ENCODE data around the gene URI1. TPM values are rescaled to one million over a fixed set of nuclear protein-coding genes. Genes with fewer than 3 reads are reported as not detected.

URI1 gene
- total RNA-seq, 1 donor from 2014 or later, result 42.0 TPM

DNA sequence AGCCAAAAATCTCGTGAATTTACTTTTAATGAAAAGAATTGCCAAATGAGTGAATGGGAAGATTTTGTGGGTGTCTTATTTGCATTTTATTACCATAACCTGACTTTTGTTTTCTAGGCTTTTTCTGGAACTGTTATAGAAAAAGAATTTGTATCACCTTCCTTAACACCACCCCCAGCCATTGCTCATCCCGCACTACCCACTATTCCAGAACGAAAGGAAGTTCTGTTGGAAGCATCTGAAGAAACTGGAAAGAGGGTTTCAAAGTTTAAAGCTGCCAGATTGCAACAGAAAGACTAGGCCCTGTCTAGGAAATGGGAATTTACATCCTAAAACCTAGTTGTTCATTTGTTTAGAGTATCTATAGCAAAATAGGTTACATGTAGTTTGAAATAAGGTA lies 72.7 kb downstream of the URI1 start:
- H3K27ac Mint-ChIP-seq (ENCODE audit: unreplicated experiment), result no peak overlapping the region

DNA sequence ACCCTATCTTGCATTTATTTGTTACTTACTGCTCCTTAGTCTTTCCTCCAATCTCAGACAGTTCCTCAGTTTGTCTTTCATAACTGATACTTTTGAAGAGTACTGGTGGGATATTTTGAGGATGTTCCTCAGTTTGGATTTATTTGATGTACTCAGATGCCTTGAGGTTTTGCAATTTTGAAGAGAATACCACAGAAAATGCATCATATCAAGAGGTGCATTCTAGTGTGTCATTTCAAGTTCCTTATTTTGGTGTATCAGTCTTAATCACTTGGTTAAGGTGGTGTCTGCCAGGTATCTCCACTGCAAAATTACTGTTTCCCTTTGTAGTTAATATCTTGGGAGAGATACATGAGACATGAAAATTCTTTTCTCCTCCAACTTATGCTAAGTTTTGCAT lies 75.1 kb downstream of the URI1 start:
- H3K27me3 Mint-ChIP-seq (ENCODE audit: low read depth), result no peaks in the 10 kb centered on the region
- DNase-seq (ENCODE audit: low spot score), result no peak
- peaks cover 21% of the 10 kb centered on the region for H3K36me3 Mint-ChIP-seq (ENCODE audit: low read depth)
- no peak overlapping the region for H3K4me3 Mint-ChIP-seq (ENCODE audit: unreplicated experiment)
- TF ChIP-seq, protein P1, sequence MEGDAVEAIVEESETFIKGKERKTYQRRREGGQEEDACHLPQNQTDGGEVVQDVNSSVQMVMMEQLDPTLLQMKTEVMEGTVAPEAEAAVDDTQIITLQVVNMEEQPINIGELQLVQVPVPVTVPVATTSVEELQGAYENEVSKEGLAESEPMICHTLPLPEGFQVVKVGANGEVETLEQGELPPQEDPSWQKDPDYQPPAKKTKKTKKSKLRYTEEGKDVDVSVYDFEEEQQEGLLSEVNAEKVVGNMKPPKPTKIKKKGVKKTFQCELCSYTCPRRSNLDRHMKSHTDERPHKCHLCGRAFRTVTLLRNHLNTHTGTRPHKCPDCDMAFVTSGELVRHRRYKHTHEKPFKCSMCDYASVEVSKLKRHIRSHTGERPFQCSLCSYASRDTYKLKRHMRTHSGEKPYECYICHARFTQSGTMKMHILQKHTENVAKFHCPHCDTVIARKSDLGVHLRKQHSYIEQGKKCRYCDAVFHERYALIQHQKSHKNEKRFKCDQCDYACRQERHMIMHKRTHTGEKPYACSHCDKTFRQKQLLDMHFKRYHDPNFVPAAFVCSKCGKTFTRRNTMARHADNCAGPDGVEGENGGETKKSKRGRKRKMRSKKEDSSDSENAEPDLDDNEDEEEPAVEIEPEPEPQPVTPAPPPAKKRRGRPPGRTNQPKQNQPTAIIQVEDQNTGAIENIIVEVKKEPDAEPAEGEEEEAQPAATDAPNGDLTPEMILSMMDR (IDR thresholded peaks at IDR 0.05), result no peak
- no peak overlapping the region for H3K27ac Mint-ChIP-seq (ENCODE audit: unreplicated experiment)
- no peaks in the 10 kb centered on the region for H3K4me1 Mint-ChIP-seq (ENCODE audit: low read depth)
- peaks cover 2% of the 10 kb centered on the region for H3K9me3 Mint-ChIP-seq (ENCODE audit: low read depth)

More for the DNA sequence above, 72.7 kb downstream of the URI1 start:
- H3K9me3 Mint-ChIP-seq (ENCODE audit: low read depth), result no peaks in the 10 kb centered on the region
- DNase-seq (ENCODE audit: low spot score), result no peak
- no peaks in the 10 kb centered on the region for H3K4me1 Mint-ChIP-seq (ENCODE audit: low read depth)
- no peak overlapping the region for H3K4me3 Mint-ChIP-seq (ENCODE audit: unreplicated experiment)
- H3K36me3 Mint-ChIP-seq (ENCODE audit: low read depth), result peaks cover 17% of the 10 kb centered on the region
- TF ChIP-seq, protein P1 (IDR thresholded peaks at IDR 0.05), result no peak
- no peaks in the 10 kb centered on the region for H3K27me3 Mint-ChIP-seq (ENCODE audit: low read depth)

GRCh38 chr19:30020189-30020588 lies 78.2 kb downstream of the URI1 start:
- Mint-ChIP-seq H3K9me3 (ENCODE audit: low read depth) (peaks cover 10% of the 10 kb centered on the region), H3K27me3 (ENCODE audit: low read depth) (no peaks in the 10 kb centered on the region), H3K36me3 (ENCODE audit: low read depth) (peaks cover 20% of the 10 kb centered on the region), H3K27ac (ENCODE audit: unreplicated experiment) (no peak overlapping the region), H3K4me1 (ENCODE audit: low read depth) (no peaks in the 10 kb centered on the region), H3K4me3 (ENCODE audit: unreplicated experiment) (no peak overlapping the region)
- DNase-seq (ENCODE audit: low spot score), result no peak
- TF ChIP-seq, protein P1 (IDR thresholded peaks at IDR 0.05), result no peak

GRCh38 chr19:30022659-30023058 lies 80.6 kb downstream of the URI1 start:
- H3K27ac Mint-ChIP-seq (ENCODE audit: unreplicated experiment), result no peak overlapping the region
- H3K4me3 Mint-ChIP-seq (ENCODE audit: unreplicated experiment), result no peak overlapping the region
- H3K4me1 Mint-ChIP-seq (ENCODE audit: low read depth), result no peaks in the 10 kb centered on the region
- DNase-seq (ENCODE audit: low spot score), result no peak
- H3K9me3 Mint-ChIP-seq (ENCODE audit: low read depth), result peaks cover 10% of the 10 kb centered on the region
- TF ChIP-seq, protein P1 (IDR thresholded peaks at IDR 0.05), result no peak
- no peaks in the 10 kb centered on the region for H3K27me3 Mint-ChIP-seq (ENCODE audit: low read depth)
- H3K36me3 Mint-ChIP-seq (ENCODE audit: low read depth), result peaks cover 22% of the 10 kb centered on the region

DNA sequence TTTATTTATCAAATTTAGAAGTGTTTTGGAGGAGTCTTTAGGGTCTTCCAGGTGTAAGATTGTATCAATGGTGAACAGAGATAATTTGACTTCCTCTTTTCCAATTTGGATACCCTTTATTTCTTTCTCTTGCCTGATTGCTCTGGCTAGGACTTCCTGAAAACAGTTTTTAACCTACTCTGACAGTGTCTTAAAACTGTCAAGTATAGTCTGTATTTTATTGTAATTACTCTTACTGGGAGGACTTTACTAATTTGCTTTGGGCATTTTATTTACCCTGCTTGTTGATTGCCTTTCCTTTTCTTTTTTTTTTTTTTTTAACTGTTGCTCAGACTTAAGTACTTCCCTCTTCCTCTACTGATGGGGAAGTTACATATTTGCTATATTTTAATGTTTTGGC lies 81.3 kb downstream of the URI1 start:
- no peaks in the 10 kb centered on the region for H3K27me3 Mint-ChIP-seq (ENCODE audit: low read depth)
- peaks cover 10% of the 10 kb centered on the region for H3K9me3 Mint-ChIP-seq (ENCODE audit: low read depth)
- DNase-seq (ENCODE audit: low spot score), result no peak
- H3K4me3 Mint-ChIP-seq (ENCODE audit: unreplicated experiment), result no peak overlapping the region
- H3K36me3 Mint-ChIP-seq (ENCODE audit: low read depth), result peaks cover 20% of the 10 kb centered on the region
- no peaks in the 10 kb centered on the region for H3K4me1 Mint-ChIP-seq (ENCODE audit: low read depth)
- TF ChIP-seq, protein P1 (IDR thresholded peaks at IDR 0.05), result no peak
- no peak overlapping the region for H3K27ac Mint-ChIP-seq (ENCODE audit: unreplicated experiment)

Data from chondrocyte (in vitro differentiated cells).